Activated CD4-positive, alpha-beta T cell treated with anti-CD3 and anti-CD28 coated beads, Interleukin-2, Interleukin-6, amounts not matched to agents 100 ng/mL and 50 ng/mL, durations not matched to agents 16 hours and 8 hours (primary cell): ENCODE measurements around the gene ARPC4.

Source experiments
- DNase-seq: peaks from one replicate; pipeline ENCODE4 v3.0.0-alpha.2; 2020

The ARPC4 gene

DNA sequence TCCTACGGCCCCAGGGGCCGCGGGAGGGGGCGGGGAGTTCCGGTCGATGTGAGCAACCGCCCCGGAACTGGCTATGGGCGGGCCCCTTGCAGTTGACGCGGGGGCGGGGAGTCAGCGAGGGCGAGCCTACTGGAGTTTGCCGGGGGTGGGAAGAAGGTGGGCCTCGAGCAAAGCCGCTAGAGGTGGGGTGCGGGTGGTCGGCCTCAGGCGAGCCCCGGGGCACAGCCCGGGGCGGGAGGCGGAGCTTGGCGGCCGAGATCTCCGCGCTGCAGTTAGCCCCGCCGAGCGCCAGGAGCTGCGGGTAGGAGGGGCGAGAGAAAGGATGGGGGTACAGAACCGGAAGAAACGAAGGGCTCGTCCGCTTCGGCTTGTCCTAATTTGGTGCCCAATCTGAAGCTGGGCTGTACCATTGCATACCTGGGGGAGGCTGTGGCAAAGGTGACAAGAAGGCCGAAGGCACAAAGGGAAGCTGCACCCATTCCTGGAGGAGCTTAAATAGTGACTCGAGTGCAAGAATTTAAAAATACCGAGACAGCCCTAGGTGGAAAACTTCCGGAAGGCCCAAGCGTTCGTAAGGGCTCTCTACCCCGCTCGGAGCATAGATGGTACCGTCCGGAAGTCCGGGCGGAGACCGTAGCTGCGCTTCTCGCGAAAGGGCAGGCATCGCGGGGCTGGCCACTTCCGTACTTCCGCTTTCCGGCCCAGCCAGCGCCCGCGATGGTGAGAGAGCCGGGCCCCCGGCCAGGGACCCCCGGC is at the start of gene ARPC4, which contains the start of gene TADA3:
ARPC4 (plus strand) TSS at position 678 of the 756 bp plus-strand sequence; CDS start at position 718, 40 bp downstream.
TADA3 (minus strand) TSS at position 69 of the 756 bp plus-strand sequence. CDS start 1,007 bp downstream, outside the sequence.
- DNase-seq, result peak; percentile 95

DNA sequence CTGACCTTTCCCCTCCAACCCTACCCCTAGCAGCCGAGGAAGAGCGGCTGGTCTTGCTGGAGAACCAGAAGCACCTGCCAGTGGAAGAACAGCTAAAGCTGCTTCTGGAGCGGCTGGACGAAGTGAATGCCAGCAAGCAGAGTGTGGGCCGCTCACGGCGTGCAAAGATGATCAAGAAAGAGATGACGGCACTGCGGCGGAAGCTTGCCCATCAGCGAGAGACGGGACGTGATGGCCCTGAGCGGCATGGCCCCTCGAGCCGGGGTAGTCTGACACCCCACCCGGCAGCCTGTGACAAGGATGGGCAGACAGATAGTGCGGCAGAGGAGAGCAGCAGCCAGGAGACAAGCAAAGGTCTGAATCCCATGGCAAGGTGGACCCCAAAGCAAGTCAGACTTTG is 49.3 kb upstream of the ARPC4 start:
- DNase-seq, result no peak

GRCh38 chr3:9744162-9744561 is 48.7 kb upstream of the ARPC4 start:
- no peak for DNase-seq

- no peak for DNase-seq
These were observed 47.4 kb upstream of the ARPC4 start for GRCh38 chr3:9745521-9745920.

DNA sequence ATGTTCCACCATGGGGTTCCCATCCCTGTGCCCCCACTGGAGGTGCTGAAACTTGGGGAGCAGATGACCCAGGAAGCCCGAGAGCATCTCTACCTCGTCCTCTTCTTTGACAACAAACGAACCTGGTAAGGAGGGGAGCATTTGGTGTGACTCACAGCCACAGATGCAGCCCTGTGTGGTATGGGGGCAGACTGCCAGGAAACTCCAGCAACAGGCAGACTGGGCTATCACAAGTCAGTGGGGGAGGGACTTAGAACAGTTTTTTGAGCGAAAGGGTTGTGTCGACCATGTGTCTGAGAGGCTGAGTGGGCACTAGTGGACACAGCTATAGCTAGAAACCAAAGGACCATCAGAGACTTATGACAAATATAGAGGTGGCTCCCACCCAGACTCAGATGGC is 46.6 kb upstream of the ARPC4 start:
- no peak for DNase-seq

GRCh38 chr3:9747267-9747666 is 45.6 kb upstream of the ARPC4 start:
- no peak for DNase-seq

GRCh38 chr3:9748031-9748430 is 44.9 kb upstream of the ARPC4 start:
- DNase-seq, result no peak

DNA sequence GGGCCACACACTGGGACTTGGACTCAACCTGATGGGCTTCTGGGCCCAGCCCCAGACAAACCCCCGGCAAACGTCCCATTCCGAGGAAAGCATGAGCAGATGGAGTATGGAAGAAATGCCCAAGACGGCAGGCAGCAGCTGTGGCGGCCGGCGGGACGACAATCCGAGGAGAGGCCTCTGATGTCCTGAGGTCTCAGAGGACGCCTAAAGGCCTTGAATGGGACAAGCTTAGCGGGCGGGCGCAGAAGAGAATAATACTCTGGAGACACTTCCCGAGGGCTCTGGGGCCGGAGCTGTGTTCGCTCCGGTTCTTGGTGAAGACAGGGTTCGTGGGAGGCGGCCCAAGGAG is 43.6 kb upstream of the ARPC4 start:
- DNase-seq, result no peak

GRCh38 chr3:9749645-9750555 is 43.0 kb upstream of the ARPC4 start, which contains the start of gene OGG1:
TSS of gene OGG1 (plus strand) at chr3:9749952. CDS start at chr3:9750287, 335 bp downstream.
- DNase-seq, result peak; percentile 98

GRCh38 chr3:9750556-9751411 is 42.1 kb upstream of the ARPC4 start:
- no peak for DNase-seq

- no peak for DNase-seq
These were observed 38.2 kb upstream of the ARPC4 start for GRCh38 chr3:9754678-9755077.

DNA sequence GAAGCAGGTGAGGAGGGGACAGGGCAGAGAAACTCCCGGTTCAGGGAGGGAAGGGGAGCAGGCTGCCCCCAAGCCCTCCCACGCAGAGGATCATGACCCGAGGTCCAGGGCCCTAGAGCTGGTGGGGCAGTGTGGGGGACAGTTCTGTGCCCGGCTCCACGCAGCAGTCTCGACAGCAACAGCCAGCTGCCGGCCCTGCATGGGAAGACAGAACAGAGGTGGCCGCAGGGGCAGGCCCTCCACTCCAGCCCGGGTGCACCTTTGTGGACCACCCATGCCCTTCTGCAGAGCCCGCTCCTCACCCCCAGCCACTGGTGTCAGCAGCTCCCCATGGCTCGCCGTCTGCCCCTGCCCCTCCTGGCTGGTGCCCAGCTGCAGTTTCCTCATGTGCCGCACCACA is 35.5 kb upstream of the ARPC4 start:
- no peak for DNase-seq

DNA sequence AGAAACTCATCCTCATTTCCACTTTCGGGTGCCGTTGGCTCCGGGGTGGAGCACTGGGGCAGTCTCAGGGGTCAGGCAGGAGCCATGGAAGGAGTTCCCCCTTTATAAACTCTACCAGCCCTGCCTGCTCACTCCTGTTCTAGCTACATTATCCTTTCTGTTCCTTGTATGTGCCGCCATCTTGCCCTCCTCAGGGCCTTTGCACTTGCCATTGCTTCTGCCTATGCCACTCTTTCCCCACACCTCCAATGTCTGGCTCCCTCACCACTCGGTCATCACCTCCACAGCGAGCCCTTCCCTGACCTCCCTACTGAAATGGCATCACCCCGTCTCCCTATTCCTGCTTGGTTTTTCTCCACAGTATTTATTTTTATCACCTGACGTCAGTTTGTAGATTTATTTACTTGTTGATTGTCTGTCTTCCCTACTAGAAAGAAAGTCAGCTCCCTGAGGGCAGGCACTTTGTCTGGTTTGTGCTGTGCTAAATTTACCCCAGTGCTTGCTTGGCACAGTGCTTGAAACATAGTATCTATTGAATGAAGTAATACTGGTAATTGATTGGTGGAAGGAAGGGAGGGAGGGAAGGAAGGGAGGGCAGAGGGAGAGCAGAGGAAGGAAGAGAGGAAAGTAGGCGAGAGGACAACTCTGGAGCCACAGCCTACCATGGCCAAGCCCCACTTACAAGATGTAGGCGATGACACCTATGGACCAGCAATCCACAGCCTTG is 31.9 kb upstream of the ARPC4 start:
- DNase-seq, result no peak

GRCh38 chr3:9761919-9762318 is 31.0 kb upstream of the ARPC4 start:
- DNase-seq, result no peak

GRCh38 chr3:9762871-9763270 is 30.0 kb upstream of the ARPC4 start:
- no peak for DNase-seq

DNA sequence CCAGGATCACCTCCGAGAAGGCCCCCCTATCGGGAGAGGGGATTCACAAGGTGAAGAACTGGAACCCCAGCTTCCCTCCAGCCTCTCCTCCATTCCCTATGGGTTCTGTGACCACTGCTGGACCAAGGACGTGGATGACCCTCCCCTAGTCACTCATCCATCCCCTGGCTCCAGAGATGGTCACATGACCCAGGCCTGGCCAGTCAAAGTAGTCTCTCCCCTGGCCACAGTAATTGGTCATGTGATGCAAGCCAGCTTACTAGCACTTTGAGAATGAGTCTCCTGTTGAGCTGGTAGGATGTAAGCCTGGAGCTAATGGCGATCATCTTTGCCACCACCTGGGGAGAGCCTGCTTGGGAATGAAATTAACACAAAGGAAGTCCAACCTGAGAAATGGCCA is 27.0 kb upstream of the ARPC4 start:
- DNase-seq, result no peak

DNA sequence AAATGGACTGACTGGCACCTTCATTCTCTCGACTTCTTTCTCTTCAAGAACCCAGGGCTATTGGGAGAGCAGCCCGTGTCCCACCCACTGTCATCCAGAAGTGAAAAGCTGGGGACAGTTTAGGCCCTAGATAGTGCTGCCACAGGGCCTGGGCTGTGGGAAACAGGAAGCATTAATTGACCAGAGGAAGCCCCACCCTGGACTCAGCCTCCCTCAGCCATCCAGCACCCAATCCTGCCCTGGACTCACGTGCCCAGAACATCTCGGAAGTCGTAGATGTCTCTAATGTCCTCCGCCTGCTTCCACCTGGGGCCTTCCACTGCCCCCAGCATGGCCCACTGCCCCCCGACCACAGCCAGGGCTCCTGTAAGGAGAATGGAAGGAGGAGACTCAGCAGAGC is 25.5 kb upstream of the ARPC4 start:
- no peak for DNase-seq

DNA sequence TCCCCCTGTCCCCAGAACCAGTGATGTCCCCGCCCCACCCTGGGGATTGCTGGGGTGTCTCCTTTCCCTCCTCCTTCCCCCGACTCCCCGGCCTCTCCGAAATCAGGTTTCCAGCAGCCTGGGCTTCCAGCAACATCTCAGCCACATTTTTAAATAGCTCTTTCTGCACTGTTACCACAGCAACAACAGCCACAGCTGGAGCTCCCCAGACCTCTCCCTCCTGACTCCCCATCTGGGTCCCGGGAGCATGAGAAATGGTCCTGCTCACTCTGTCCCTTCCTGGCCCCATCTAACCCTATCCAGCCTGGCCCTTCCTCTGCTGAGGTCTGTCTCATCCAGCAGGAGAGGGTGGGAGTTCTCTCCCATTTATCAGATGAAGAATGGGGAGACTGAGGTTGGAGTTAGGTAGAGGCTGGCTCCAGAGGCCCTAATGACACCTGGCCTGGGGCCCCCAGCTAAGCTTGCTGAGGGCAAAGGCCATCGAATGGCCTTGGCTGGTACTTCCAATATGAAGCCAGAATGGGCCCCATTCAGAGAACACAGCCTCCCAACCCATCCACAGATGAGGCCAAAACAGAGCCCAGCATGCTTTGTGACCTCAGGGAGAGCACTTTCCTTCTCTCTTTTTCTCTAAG is 24.6 kb upstream of the ARPC4 start:
- no peak for DNase-seq

- DNase-seq, result no peak
These were observed 23.9 kb upstream of the ARPC4 start for GRCh38 chr3:9769012-9769411.

DNA sequence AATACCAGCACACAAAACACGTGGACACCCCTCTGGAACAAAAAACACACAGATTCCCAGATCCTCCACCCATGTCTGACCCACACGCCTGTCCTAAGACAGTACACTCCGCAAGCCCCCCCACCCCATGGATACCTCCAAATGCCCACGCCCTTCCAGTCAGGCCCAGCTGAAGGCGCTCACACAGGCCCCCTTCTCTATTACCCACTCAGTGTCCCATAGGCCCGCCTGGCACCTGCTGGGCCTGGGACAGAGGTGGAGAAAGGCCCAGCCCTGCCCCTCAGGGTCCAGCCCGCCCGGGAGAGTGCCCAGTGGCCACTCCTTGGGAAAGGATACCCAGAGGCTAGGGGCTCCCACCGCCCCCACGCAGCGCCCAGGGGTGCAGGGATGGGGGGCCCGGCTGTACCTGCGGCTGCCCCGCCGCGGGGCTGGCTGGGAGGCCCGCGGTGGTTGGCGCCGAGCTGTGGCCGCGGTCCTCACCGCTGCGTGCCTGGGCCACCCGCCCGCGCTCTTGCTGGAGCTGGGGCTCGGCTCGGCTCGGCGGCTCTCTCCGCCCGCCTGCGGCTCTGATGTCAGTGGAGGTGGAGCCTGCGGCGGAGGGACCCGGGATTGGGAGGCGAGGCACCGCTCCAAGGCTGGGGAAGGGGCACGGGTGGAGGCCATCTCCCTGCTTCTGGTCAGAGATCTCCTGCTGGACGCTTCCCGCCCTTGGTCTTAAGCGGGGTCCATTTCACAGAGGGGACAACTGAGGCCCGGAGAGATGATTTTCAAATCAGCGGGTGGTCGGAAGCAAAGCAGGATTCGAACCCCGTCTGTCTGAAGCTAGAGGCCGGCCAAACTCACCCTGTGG is 23.2 kb upstream of the ARPC4 start, which contains the start of gene CAMK1:
CAMK1 (minus strand) TSS at position 522 of the 850 bp plus-strand sequence. CDS start 2,198 bp downstream, outside the sequence.
- peak; percentile 77 for DNase-seq
